ENCODE measurements around the gene ELOA. TPM values are rescaled to one million over a fixed set of nuclear protein-coding genes. Genes with fewer than 3 reads are reported as not detected.

Gene ELOA
- total and polyA plus RNA-seq, 2 donors (not counting 1 experiment from before 2014, with no cell fraction given), result 12.9 to 56.6 TPM

DNA sequence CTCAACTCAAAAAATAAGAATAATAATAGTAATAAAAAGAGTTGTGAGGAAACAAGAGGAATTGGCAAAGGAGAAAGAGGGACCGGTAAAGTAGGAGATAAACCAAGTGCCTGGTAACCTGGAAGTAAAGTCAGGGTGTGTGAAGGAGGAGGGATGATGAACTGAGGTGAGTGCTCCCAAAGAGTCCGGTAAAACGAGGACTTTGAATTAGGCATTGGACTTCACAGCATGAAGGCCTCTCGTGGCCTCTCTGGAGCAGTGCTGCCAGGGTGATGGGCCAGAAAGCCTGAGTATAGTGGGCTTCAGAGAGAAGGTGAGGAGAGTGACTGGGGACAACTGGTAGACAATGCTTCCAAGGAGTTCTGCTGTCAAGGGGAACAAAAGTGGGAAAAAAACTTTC lies 34.0 kb upstream of the ELOA start:
- CTCF ChIA-PET, result no interaction called here
- Mint-ChIP-seq H3K9me3 (ENCODE audit: insufficient read depth) (no peaks in the 10 kb centered on the region), H3K27ac (peak overlapping the region; percentile 54), H3K4me1 (peaks cover 6% of the 10 kb centered on the region), H3K27me3 (no peaks in the 10 kb centered on the region), H3K4me3 (no peak overlapping the region)
- H3K27ac ChIP-seq (ENCODE audit: low read length in 2 of 2), result peak overlapping the region in 1 of 2 donors; percentile 30
- no peak overlapping the region for H3K4me2 ChIP-seq (replicated peaks; ENCODE audit: low read depth, low read length, poor library complexity, severe bottlenecking)
- peaks cover 0 to 9% of the 10 kb centered on the region in 2 experiments for H3K36me3 ChIP-seq (replicated peaks in 1 of 2; ENCODE audit: control extremely low read depth in 1 of 2, control insufficient read depth in 1 of 2, extremely low read depth in 1 of 2, insufficient read depth in 2 of 2, low read length in 1 of 2)
- no peak for ATAC-seq (ENCODE audit: low read depth)
- H3K9ac ChIP-seq (ENCODE audit: low read length), result no peak overlapping the region
- intact Hi-C loops (cut with micrococcal nuclease), result no loop called here
- H3K4me3 ChIP-seq (ENCODE audit: control extremely low read depth in 1 of 5, extremely low read depth in 1 of 5, insufficient read depth in 1 of 5, low read depth in 2 of 5, low read length in 4 of 5), result no peak overlapping the region
- no peaks in the 10 kb centered on the region for H3K27me3 ChIP-seq (replicated peaks in 1 of 4; ENCODE audit: control extremely low read depth in 1 of 4, control insufficient read depth in 3 of 4, insufficient read depth in 4 of 4, low read length in 3 of 4)
- no peaks in the 10 kb centered on the region for H4K20me1 ChIP-seq (ENCODE audit: control insufficient read depth, insufficient read depth, low read length, poor library complexity, severe bottlenecking)
- TF ChIP-seq EZH2 (IDR thresholded peaks at IDR 0.05; ENCODE audit: borderline replicate concordance, insufficient read depth, low read depth, low read length, poor library complexity, severe bottlenecking), result no peak
- TF ChIP-seq, protein P1, sequence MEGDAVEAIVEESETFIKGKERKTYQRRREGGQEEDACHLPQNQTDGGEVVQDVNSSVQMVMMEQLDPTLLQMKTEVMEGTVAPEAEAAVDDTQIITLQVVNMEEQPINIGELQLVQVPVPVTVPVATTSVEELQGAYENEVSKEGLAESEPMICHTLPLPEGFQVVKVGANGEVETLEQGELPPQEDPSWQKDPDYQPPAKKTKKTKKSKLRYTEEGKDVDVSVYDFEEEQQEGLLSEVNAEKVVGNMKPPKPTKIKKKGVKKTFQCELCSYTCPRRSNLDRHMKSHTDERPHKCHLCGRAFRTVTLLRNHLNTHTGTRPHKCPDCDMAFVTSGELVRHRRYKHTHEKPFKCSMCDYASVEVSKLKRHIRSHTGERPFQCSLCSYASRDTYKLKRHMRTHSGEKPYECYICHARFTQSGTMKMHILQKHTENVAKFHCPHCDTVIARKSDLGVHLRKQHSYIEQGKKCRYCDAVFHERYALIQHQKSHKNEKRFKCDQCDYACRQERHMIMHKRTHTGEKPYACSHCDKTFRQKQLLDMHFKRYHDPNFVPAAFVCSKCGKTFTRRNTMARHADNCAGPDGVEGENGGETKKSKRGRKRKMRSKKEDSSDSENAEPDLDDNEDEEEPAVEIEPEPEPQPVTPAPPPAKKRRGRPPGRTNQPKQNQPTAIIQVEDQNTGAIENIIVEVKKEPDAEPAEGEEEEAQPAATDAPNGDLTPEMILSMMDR (IDR thresholded peaks at IDR 0.05), result no peak
- no peaks in the 10 kb centered on the region for H3K9me3 ChIP-seq (ENCODE audit: control extremely low read depth in 1 of 3, control insufficient read depth in 2 of 3, insufficient read depth in 1 of 3, low read length in 2 of 3)
- POLR2A ChIA-PET, result no interaction called here
- H3K4me1 ChIP-seq (ENCODE audit: control insufficient read depth in 2 of 2, insufficient read depth in 2 of 2, low read length in 2 of 2), result no peaks in the 10 kb centered on the region
- H3K79me2 ChIP-seq (ENCODE audit: control insufficient read depth, insufficient read depth, low read length), result peaks cover 20% of the 10 kb centered on the region
- DNase-seq, result no peak
- no peak overlapping the region for H2AFZ ChIP-seq (ENCODE audit: insufficient read depth, low read depth, low read length, poor library complexity, severe bottlenecking)
- WGBS (ENCODE audit: insufficient coverage), result 99% methylated on average over 4 of the region's 4 CpGs

DNA sequence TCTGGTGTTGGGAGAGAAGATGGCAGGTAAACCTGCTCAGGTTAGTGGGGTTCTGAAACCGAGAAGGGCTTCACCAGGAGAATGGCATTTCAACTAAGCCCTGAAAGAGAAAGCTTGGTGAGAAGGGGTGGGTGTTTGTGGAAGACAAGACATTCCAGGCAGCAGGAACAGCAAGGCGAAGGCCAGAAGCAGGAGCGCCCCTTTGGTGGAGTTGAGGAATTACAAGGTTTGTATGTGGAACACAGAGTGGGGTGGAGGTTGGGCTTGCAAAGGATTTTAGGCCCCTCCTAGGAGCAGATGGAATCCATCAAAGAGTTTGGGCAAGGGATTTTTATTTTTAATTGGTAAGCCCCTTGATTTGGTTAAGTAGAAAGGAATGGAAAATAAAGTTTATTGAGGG lies 24.8 kb upstream of the ELOA start:
- TF ChIP-seq, protein P1 (IDR thresholded peaks at IDR 0.05), result peak; percentile 35
- no peak for TF ChIP-seq EZH2 (IDR thresholded peaks at IDR 0.05; ENCODE audit: borderline replicate concordance, insufficient read depth, low read depth, low read length, poor library complexity, severe bottlenecking)
- Histone ChIP-seq H4K20me1 (ENCODE audit: control insufficient read depth, insufficient read depth, low read length, poor library complexity, severe bottlenecking) (no peaks in the 10 kb centered on the region), H3K9me3 (ENCODE audit: control extremely low read depth in 1 of 3, control insufficient read depth in 2 of 3, insufficient read depth in 1 of 3, low read length in 2 of 3) (no peaks in the 10 kb centered on the region), H3K4me3 (ENCODE audit: control extremely low read depth in 1 of 5, extremely low read depth in 1 of 5, insufficient read depth in 1 of 5, low read depth in 2 of 5, low read length in 4 of 5) (no peak overlapping the region), H3K4me2 (replicated peaks; ENCODE audit: low read depth, low read length, poor library complexity, severe bottlenecking) (no peak overlapping the region), H3K27me3 (replicated peaks in 1 of 4; ENCODE audit: control extremely low read depth in 1 of 4, control insufficient read depth in 3 of 4, insufficient read depth in 4 of 4, low read length in 3 of 4) (no peaks in the 10 kb centered on the region), H3K9ac (ENCODE audit: low read length) (no peak overlapping the region), H3K79me2 (ENCODE audit: control insufficient read depth, insufficient read depth, low read length) (peaks cover 23% of the 10 kb centered on the region), H3K4me1 (ENCODE audit: control insufficient read depth in 2 of 2, insufficient read depth in 2 of 2, low read length in 2 of 2) (peaks cover 23 to 32% of the 10 kb centered on the region in 2 donors), H2AFZ (ENCODE audit: insufficient read depth, low read depth, low read length, poor library complexity, severe bottlenecking) (no peak overlapping the region), H3K27ac (ENCODE audit: low read length in 2 of 2) (no peak overlapping the region), H3K36me3 (replicated peaks in 1 of 2; ENCODE audit: control extremely low read depth in 1 of 2, control insufficient read depth in 1 of 2, extremely low read depth in 1 of 2, insufficient read depth in 2 of 2, low read length in 1 of 2) (no peaks in the 10 kb centered on the region)
- ChIA-PET POLR2A (no interaction called here), CTCF (interaction anchor here (1.3 kb wide), 1 partner anchor 9 kb away, joined by 4 read pairs; no protein-coding TSS in a partner anchor)
- intact Hi-C loops (cut with micrococcal nuclease), result no loop called here
- H3K4me3 Mint-ChIP-seq, result no peak overlapping the region
- no peaks in the 10 kb centered on the region for H3K27me3 Mint-ChIP-seq
- ATAC-seq (ENCODE audit: low read depth) (no peak), DNase-seq (no peak)
- peaks cover 40% of the 10 kb centered on the region for H3K4me1 Mint-ChIP-seq
- peak overlapping the region; percentile 75 for H3K27ac Mint-ChIP-seq
- H3K9me3 Mint-ChIP-seq (ENCODE audit: insufficient read depth), result no peaks in the 10 kb centered on the region
- WGBS (ENCODE audit: insufficient coverage), result 94% methylated on average over 3 of the region's 3 CpGs
